Adrenal gland (tissue), 19 donors: Measurements from ENCODE around the gene NOP56. TPM values are rescaled to one million over a fixed set of nuclear protein-coding genes. Genes with fewer than 3 reads are reported as not detected.

Source experiments
- DNase-seq, 7 donors: peaks; one replicate each; pipeline ENCODE4 v3.0.0-alpha.2; 2019 to 2020
- H3K27ac ChIP-seq, 5 donors: fragments of 200-600 bp; sonication (generic) in 4 of 5; 1 replicate in 3 of 5; 2 replicates in 2 of 5; pipeline versions ENCODE4 v1.5.1 to v1.8.0; 2016 to 2020; ENCODE audit warnings: mild to moderate bottlenecking in 1 of 5
- H3K27me3 ChIP-seq: fragments of 200-600 bp; 2 replicates; pipeline ENCODE4 v1.8.0; 2021
- H3K36me3 ChIP-seq, 2 donors: fragments of 200-600 bp; replicated peaks in 1 of 2; 1 replicate in 1 of 2; 2 replicates in 1 of 2; pipeline versions ENCODE4 v1.5.1 to v1.8.0; 2018 to 2022
- H3K4me1 ChIP-seq, 2 donors: fragments of 200-600 bp; replicated peaks in 1 of 2; 1 replicate in 1 of 2; 2 replicates in 1 of 2; pipeline versions ENCODE4 v1.5.1 to v1.8.0; 2018 to 2021
- H3K4me3 ChIP-seq, 4 donors: fragments of 200-600 bp; sonication (generic) in 3 of 4; one replicate each; pipeline ENCODE4 v1.5.1; 2016 to 2018
- H3K9me3 ChIP-seq, 3 donors: fragments of 200-600 bp; sonication (generic) in 1 of 3; replicated peaks in 1 of 3; 1 replicate in 2 of 3; 2 replicates in 1 of 3; pipeline versions ENCODE4 v1.5.1 to v1.8.0; 2016 to 2021
- POLR2A ChIP-seq, 2 donors: fragments of 450-650 bp; IDR thresholded peaks; one replicate each; pipeline ENCODE4 v1.6.1; 2017; ENCODE audit warnings: antibody characterized with exemption in 2 of 2, mild to moderate bottlenecking in 2 of 2, moderate library complexity in 1 of 2
- WGBS, 4 donors: extraction: QIAGEN DNeasy Blood & Tissue Kit in 2 of 4; methylation state at CpG; one replicate each; pipeline versions ENCODE4 v1.1.5 to v1.1.7; 2013 to 2017; 5-methylcytosine and 5-hydroxymethylcytosine counted together
- intact Hi-C, 2 donors: fragments of 100-400 bp; cut with DNase I; formaldehyde crosslinking; loops; one replicate each; pipeline versions ENCODE4 v1.14.1 to v1.15.0; 2022 to 2023
- long read RNA-seq, 10 donors: library from polyadenylated mRNA in 3 of 10; unstranded in 2 of 10; stranded (forward) in 1 of 10; transcript quantifications; one replicate each; pipeline ENCODE4 v2.0.0 and lab custom pipeline, GENCODE V29; 2021 to 2026
- polyA plus RNA-seq, 3 donors: library from polyadenylated mRNA; stranded (reverse); fragments of 200-250 nt in 2 of 3; fragments of 350-450 nt in 1 of 3; fragmentation: Illumina TruSeq in 1 of 3; extraction: RNeasy Lipid Tissue Mini Kit (QIAGEN cat#74804) in 1 of 3; gene quantifications; one replicate each; pipeline ENCODE4 v1.2.3, GENCODE V29; 2013 to 2014
- total RNA-seq, 9 donors: library from RNA; depleted of rRNA in 4 of 9; stranded (reverse); fragments of >200 nt in 4 of 9; fragments of 120-200 nt in 1 of 9; fragmentation: NEBNext Ultra II Directional in 1 of 9; extraction: Animal tissue kit (Norgen Biotek cat#: 25700) in 1 of 9; gene quantifications; one replicate each; pipeline versions ENCODE4 v1.1.0 to v1.2.4, GENCODE V29; 2013 to 2023
- TF ChIP-seq, protein P1 (sequence below), 6 experiments: fragments of 450-650 bp in 4 of 6; fragments of 200-600 bp in 2 of 6; sonication (generic) in 1 of 6; IDR thresholded peaks; 1 replicate in 5 of 6; 2 replicates in 1 of 6; pipeline versions ENCODE4 v1.5.1 to v1.8.0; 2016 to 2021; ENCODE audit warnings: antibody characterized with exemption in 6 of 6, mild to moderate bottlenecking in 2 of 6, moderate library complexity in 1 of 6
- donor health status: healthy with polysubstance abuse.
- donor health status: Bipolar disorder and iron deficiency.
- donor health status: DM: yes; HTN: yes; CAD: no.
- donor health status: DM: no; HTN: no; CAD: no.
- donor health status: DM: no; HTN: no; CAD: no.
- donor health status: DM: yes; HTN: yes; CAD: no.

NOP56 gene, protein sequence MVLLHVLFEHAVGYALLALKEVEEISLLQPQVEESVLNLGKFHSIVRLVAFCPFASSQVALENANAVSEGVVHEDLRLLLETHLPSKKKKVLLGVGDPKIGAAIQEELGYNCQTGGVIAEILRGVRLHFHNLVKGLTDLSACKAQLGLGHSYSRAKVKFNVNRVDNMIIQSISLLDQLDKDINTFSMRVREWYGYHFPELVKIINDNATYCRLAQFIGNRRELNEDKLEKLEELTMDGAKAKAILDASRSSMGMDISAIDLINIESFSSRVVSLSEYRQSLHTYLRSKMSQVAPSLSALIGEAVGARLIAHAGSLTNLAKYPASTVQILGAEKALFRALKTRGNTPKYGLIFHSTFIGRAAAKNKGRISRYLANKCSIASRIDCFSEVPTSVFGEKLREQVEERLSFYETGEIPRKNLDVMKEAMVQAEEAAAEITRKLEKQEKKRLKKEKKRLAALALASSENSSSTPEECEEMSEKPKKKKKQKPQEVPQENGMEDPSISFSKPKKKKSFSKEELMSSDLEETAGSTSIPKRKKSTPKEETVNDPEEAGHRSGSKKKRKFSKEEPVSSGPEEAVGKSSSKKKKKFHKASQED
- total RNA-seq, result 100 to 1,000 TPM in 2 of 9 donors, 10 to 100 TPM in 7; 52.5 to 180 (median 79.6) TPM
- 100 to 1,000 TPM; 126 to 181 (median 166) TPM for polyA plus RNA-seq
- long read RNA-seq, donor 1, transcript NOP56-201 (12 exons, 2,400 nt), result minor isoform, 5 of 105 reads
- long read RNA-seq, donor 1, transcript NOP56-208 (2 exons, 735 nt), result major isoform, 58 of 105 reads
- long read RNA-seq, donor 1, transcript NOP56-219 (1 exons, 2,980 nt), result minor isoform, 27 of 105 reads
- long read RNA-seq, donor 1, transcript NOP56-205 (3 exons, 859 nt), result minor isoform, 5 of 105 reads
- long read RNA-seq, donor 1, partial matches to known transcripts, result 6 of 105 reads
- long read RNA-seq, donor 1, other reads (novel, unspliced or antisense), result 0 of 105 reads
- long read RNA-seq, donor 2, transcript NOP56-208 (2 exons, 735 nt), result major isoform, 27 of 61 reads
- long read RNA-seq, donor 2, transcript NOP56-219 (1 exons, 2,980 nt), result minor isoform, 20 of 61 reads
- long read RNA-seq, donor 2, partial matches to known transcripts, result 5 of 61 reads
- long read RNA-seq, donor 2, other reads (novel, unspliced or antisense), result 0 of 61 reads
- long read RNA-seq, donor 3, transcript NOP56-219 (1 exons, 2,980 nt), result minor isoform, 12 of 111 reads
- long read RNA-seq, donor 3, transcript NOP56-201 (12 exons, 2,400 nt), result minor isoform, 7 of 111 reads
- long read RNA-seq, donor 3, transcript NOP56-208 (2 exons, 735 nt), result major isoform, 20 of 111 reads
- long read RNA-seq, donor 3, partial matches to known transcripts, result 61 of 111 reads
- long read RNA-seq, donor 3, other reads (novel, unspliced or antisense), result 6 of 111 reads
- long read RNA-seq, donor 4, transcript NOP56-201 (12 exons, 2,400 nt), result major isoform, 6 of 23 reads
- long read RNA-seq, donor 4, partial matches to known transcripts, result 9 of 23 reads
- long read RNA-seq, donor 4, other reads (novel, unspliced or antisense), result 6 of 23 reads
- long read RNA-seq, donor 5, transcript NOP56-201 (12 exons, 2,400 nt), result major isoform, 55 of 76 reads
- long read RNA-seq, donor 5, partial matches to known transcripts, result 5 of 76 reads
- long read RNA-seq, donor 5, other reads (novel, unspliced or antisense), result 15 of 76 reads
- long read RNA-seq, donor 6, transcript NOP56-201 (12 exons, 2,400 nt), result major isoform, 8 of 22 reads
- long read RNA-seq, donor 6, partial matches to known transcripts, result 11 of 22 reads
- long read RNA-seq, donor 6, other reads (novel, unspliced or antisense), result 3 of 22 reads
- long read RNA-seq, donor 7, transcript NOP56-208 (2 exons, 735 nt), result major isoform, 29 of 72 reads
- long read RNA-seq, donor 7, transcript NOP56-219 (1 exons, 2,980 nt), result minor isoform, 24 of 72 reads
- long read RNA-seq, donor 7, partial matches to known transcripts, result 6 of 72 reads
- long read RNA-seq, donor 7, other reads (novel, unspliced or antisense), result 0 of 72 reads
- long read RNA-seq, donor 8, transcript NOP56-219 (1 exons, 2,980 nt), result minor isoform, 37 of 125 reads
- long read RNA-seq, donor 8, transcript NOP56-208 (2 exons, 735 nt), result major isoform, 66 of 125 reads
- long read RNA-seq, donor 8, partial matches to known transcripts, result 13 of 125 reads
- long read RNA-seq, donor 8, other reads (novel, unspliced or antisense), result 0 of 125 reads
- long read RNA-seq, donor 9, transcript NOP56-208 (2 exons, 735 nt), result minor isoform, 26 of 65 reads
- long read RNA-seq, donor 9, transcript NOP56-219 (1 exons, 2,980 nt), result major isoform, 30 of 65 reads
- long read RNA-seq, donor 9, partial matches to known transcripts, result 0 of 65 reads
- long read RNA-seq, donor 9, other reads (novel, unspliced or antisense), result 0 of 65 reads
- long read RNA-seq, donor 10, transcript NOP56-201 (12 exons, 2,400 nt), result minor isoform, 9 of 92 reads
- long read RNA-seq, donor 10, transcript NOP56-219 (1 exons, 2,980 nt), result minor isoform, 29 of 92 reads
- long read RNA-seq, donor 10, transcript NOP56-208 (2 exons, 735 nt), result major isoform, 47 of 92 reads
- long read RNA-seq, donor 10, partial matches to known transcripts, result 6 of 92 reads
- long read RNA-seq, donor 10, other reads (novel, unspliced or antisense), result 0 of 92 reads

DNA sequence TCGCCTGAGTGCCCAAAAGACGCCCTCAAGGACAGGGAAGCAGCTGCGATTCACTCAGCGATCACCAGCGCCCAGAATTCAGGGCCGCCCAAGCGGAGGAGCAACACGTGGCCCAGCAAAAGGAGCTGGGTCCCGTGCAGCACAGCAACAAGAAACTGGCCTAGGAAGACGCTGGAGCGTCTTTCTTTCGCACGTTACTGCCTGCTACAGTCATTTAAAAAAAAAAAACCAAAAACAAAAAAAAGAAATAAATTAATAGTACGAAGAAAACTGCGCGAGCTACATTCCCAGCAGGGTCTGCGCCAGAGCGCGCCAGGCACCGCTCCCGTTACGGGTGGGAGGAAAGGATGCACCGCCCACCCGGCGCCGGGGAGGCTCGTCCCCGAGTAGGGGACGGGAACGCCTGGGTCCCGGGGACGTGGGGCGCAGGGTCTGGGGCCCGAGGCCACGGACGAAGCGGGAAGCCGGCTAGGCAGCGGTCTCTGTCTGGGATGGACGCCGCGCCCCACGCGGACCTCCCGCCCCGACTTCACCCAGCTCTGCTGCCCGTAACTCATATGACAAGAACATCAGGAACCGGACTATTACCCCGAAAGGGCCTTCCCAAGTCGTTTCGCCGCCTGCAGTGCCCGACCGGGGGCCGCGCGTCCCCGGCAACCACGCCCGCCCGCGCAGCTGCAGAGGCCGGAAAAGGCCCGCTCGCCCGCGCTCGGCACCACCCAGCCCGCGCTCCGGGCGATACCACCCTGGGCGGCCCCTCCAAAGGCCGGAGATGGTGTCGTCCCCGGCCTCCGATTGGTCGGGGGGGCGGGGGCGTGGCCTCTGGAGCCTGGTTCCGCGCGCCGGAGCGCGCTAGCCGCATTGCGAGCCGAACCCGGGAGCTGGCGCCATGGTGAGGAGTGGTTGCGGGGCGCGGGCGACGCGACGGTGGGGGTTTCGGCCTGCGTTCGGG lies at the start of gene NOP56:
Gene NOP56, plus strand, starts transcription at position 861 of the 952 bp plus-strand sequence. Its CDS starts 29 bp downstream, at position 890.
- Histone ChIP-seq H3K4me1 (peaks cover 17 to 19% of the 10 kb centered on the region in 2 donors), H3K9me3 (no peaks in the 10 kb centered on the region), H3K4me3 (peak within 1 kb of the TSS; percentile 93 to 98 (median 96)), H3K27me3 (no peaks in the 10 kb centered on the region), H3K27ac (peak within 1 kb of the TSS; percentile 35 to 94 (median 83)), H3K36me3 (peaks cover 0 to 32% of the 10 kb centered on the region in 2 donors)
- peak; percentile 65 to 94 for TF ChIP-seq POLR2A (IDR thresholded peaks at IDR 0.05)
- TF ChIP-seq, protein P1, sequence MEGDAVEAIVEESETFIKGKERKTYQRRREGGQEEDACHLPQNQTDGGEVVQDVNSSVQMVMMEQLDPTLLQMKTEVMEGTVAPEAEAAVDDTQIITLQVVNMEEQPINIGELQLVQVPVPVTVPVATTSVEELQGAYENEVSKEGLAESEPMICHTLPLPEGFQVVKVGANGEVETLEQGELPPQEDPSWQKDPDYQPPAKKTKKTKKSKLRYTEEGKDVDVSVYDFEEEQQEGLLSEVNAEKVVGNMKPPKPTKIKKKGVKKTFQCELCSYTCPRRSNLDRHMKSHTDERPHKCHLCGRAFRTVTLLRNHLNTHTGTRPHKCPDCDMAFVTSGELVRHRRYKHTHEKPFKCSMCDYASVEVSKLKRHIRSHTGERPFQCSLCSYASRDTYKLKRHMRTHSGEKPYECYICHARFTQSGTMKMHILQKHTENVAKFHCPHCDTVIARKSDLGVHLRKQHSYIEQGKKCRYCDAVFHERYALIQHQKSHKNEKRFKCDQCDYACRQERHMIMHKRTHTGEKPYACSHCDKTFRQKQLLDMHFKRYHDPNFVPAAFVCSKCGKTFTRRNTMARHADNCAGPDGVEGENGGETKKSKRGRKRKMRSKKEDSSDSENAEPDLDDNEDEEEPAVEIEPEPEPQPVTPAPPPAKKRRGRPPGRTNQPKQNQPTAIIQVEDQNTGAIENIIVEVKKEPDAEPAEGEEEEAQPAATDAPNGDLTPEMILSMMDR (IDR thresholded peaks at IDR 0.05), result no peak
- WGBS, 4 donors, result 0 to 1% (median 0%) methylated on average over 33 to 101 of the region's 101 CpGs
- peak; percentile 89 to 94 (median 91) for DNase-seq
- intact Hi-C loops, result loop anchor here in 1 of 2 donors (10.0 kb wide), 1 partner anchor 127 kb away; no protein-coding TSS in a partner anchor

DNA sequence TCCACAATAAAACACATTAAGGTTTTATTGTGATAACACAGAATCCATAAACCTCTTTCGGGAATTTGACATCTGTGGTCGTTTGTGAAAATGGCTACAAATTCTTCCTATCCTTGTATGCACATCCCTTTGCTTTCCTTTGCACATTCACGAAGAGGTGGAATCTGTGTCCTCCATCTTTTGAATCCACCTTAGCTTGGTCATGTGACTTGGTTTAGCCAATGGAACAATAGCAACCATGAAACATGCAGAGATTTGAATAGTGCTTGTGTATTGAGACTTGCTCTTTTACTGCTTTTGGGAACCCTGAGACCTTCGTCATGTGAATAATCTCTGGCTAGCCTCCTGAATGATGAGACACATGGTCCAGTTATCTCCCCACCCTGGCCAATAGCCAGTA lies 49.7 kb upstream of the NOP56 start:
- Histone ChIP-seq H3K36me3 (no peaks in the 10 kb centered on the region), H3K27ac (no peak overlapping the region), H3K9me3 (peaks cover 0 to 10% (median 6%) of the 10 kb centered on the region in 3 donors), H3K4me1 (no peaks in the 10 kb centered on the region), H3K4me3 (no peak overlapping the region), H3K27me3 (no peaks in the 10 kb centered on the region)
- DNase-seq, result no peak
- 61 to 84% (median 74%) methylated on average over 4 of the region's 4 CpGs for WGBS, 4 donors
- TF ChIP-seq, protein P1 (IDR thresholded peaks at IDR 0.05), result no peak
- no peak for TF ChIP-seq POLR2A (IDR thresholded peaks at IDR 0.05)
- intact Hi-C loops, result no loop called here
